ENCODE results near the gene OMP.

Gene OMP

DNA sequence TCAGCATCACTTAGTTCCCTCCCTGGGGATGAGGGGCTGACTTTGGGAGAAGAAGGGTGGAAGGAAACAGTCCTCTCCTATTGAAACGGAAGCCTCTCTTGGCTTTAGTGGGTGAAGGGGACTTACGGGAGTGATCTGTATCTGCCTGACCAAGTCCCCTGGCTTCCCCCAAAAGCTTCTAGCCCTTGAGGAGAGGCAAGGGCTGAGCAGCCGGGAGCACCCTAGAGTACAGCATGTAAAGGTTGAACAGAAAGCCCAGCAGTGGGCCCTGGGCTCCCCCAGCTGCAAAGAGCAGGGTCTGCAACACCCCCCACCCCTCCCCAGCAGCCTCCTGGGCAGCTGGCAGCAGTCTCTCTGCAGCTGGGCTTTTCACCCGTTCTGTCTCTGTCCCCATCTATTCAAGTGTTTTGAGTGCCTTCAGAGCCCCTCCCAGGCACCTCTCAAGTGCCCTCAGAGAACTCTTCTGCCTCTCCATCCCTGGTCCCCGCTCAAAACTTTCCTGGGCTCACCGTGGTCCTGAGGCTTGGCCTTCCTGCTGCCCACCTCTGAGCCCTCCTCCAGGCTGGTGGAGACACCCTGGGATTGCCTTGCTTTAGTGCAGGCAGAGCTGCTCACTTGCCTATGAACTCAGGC is 33.2 kb upstream of the OMP start:
- Histone ChIP-seq H2AK5ac (ENCODE audit: low read length, severe bottlenecking) (no peak overlapping the region), H3K14ac (ENCODE audit: low read length in 2 of 2) (no peak overlapping the region), H2BK5ac (ENCODE audit: low read depth, low read length, poor library complexity, severe bottlenecking) (no peak overlapping the region), H3K36me3 (ENCODE audit: control insufficient read depth in 1 of 2, insufficient read depth in 2 of 2, low read depth in 1 of 2, low read length in 2 of 2) (no peaks in the 10 kb centered on the region), H3K27me3 (ENCODE audit: control insufficient read depth in 1 of 2, insufficient read depth in 1 of 2, low read length in 2 of 2) (no peaks in the 10 kb centered on the region), H3K9me3 (ENCODE audit: control insufficient read depth, low read length) (no peaks in the 10 kb centered on the region), H2AFZ (ENCODE audit: low read depth, low read length) (no peak overlapping the region), H3K23ac (ENCODE audit: low read length in 2 of 2) (no peak overlapping the region), H3K27ac (ENCODE audit: low read length, poor library complexity, severe bottlenecking) (no peak overlapping the region), H2BK15ac (ENCODE audit: low read depth, poor library complexity, severe bottlenecking) (peak overlapping the region; percentile 26), H3K9ac (ENCODE audit: low read length) (peak overlapping the region; percentile 18), H3K4me1 (ENCODE audit: control insufficient read depth, insufficient read depth, low read depth, low read length) (peaks cover 43% of the 10 kb centered on the region), H3K79me1 (replicated peaks; ENCODE audit: low read length, poor library complexity, severe bottlenecking) (peaks cover 39% of the 10 kb centered on the region), H2BK12ac (ENCODE audit: low read length in 2 of 2) (no peak overlapping the region), H3K18ac (ENCODE audit: low read depth in 1 of 2, low read length in 2 of 2) (no peak overlapping the region), H2BK120ac (ENCODE audit: low read depth, low read length) (no peak overlapping the region), H3K4me3 (ENCODE audit: insufficient read depth in 1 of 2, low read depth in 1 of 2, low read length in 2 of 2) (peak overlapping the region in 1 of 2 experiments; percentile 41), H3K4ac (ENCODE audit: low read depth in 1 of 2, low read length in 2 of 2) (no peak overlapping the region), H4K91ac (ENCODE audit: low read length) (peak overlapping the region; percentile 18), H4K8ac (ENCODE audit: low read length) (no peak overlapping the region), H3K4me2 (ENCODE audit: low read length, poor library complexity, severe bottlenecking) (no peak overlapping the region)
- no peak for DNase-seq
- WGBS, result 90% methylated on average over 6 of the region's 6 CpGs

DNA sequence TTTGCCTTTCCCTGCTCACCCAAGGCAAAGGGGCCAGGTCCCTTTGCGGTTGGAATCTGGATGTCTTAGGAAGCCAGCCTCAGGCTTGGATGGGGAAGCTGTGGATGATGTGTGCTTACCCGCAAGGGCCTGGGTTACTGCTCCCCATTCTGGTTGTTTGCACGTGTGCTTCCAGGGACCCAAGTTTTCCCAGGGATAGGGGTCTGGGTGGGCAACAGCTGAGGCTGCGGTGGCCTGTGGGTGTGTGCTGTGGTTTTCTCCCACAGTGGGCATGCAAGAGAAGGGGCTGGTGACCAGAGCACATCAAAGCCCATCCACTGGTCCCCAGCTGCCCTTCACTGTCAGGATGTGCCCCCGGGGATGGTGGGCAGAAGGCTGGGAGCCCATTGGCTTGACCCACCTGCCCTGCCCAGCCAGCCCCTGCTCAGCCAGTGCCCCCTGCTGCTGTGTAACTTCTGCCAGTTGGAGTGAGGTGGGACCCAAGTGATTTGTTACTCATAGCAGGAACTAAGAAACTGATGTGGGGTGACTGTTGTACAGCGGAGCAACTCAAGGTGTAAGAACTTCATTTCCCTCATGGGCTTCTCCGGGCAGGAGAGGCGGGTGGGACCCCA is 32.6 kb upstream of the OMP start:
- no peaks in the 10 kb centered on the region for H3K27me3 ChIP-seq (ENCODE audit: control insufficient read depth in 1 of 2, insufficient read depth in 1 of 2, low read length in 2 of 2)
- no peak overlapping the region for H2AFZ ChIP-seq (ENCODE audit: low read depth, low read length)
- H3K4me1 ChIP-seq (ENCODE audit: control insufficient read depth, insufficient read depth, low read depth, low read length), result peaks cover 43% of the 10 kb centered on the region
- H3K9me3 ChIP-seq (ENCODE audit: control insufficient read depth, low read length), result no peaks in the 10 kb centered on the region
- H2BK5ac ChIP-seq (ENCODE audit: low read depth, low read length, poor library complexity, severe bottlenecking), result no peak overlapping the region
- peak overlapping the region in 1 of 2 experiments; percentile 18 for H3K23ac ChIP-seq (ENCODE audit: low read length in 2 of 2)
- no peak overlapping the region for H3K4me2 ChIP-seq (ENCODE audit: low read length, poor library complexity, severe bottlenecking)
- H2AK5ac ChIP-seq (ENCODE audit: low read length, severe bottlenecking), result no peak overlapping the region
- H3K27ac ChIP-seq (ENCODE audit: low read length, poor library complexity, severe bottlenecking), result no peak overlapping the region
- no peak overlapping the region for H4K91ac ChIP-seq (ENCODE audit: low read length)
- H4K8ac ChIP-seq (ENCODE audit: low read length), result no peak overlapping the region
- no peak overlapping the region for H3K14ac ChIP-seq (ENCODE audit: low read length in 2 of 2)
- no peak overlapping the region for H3K4ac ChIP-seq (ENCODE audit: low read depth in 1 of 2, low read length in 2 of 2)
- H2BK15ac ChIP-seq (ENCODE audit: low read depth, poor library complexity, severe bottlenecking), result no peak overlapping the region
- no peaks in the 10 kb centered on the region for H3K36me3 ChIP-seq (ENCODE audit: control insufficient read depth in 1 of 2, insufficient read depth in 2 of 2, low read depth in 1 of 2, low read length in 2 of 2)
- H3K9ac ChIP-seq (ENCODE audit: low read length), result peak overlapping the region; percentile 18
- 95% methylated on average over 8 of the region's 8 CpGs for WGBS
- DNase-seq, result no peak
- no peak overlapping the region for H2BK12ac ChIP-seq (ENCODE audit: low read length in 2 of 2)
- H3K4me3 ChIP-seq (ENCODE audit: insufficient read depth in 1 of 2, low read depth in 1 of 2, low read length in 2 of 2), result peak overlapping the region in 1 of 2 experiments; percentile 41
- peaks cover 39% of the 10 kb centered on the region for H3K79me1 ChIP-seq (replicated peaks; ENCODE audit: low read length, poor library complexity, severe bottlenecking)
- H2BK120ac ChIP-seq (ENCODE audit: low read depth, low read length), result peak overlapping the region; percentile 4
- no peak overlapping the region for H3K18ac ChIP-seq (ENCODE audit: low read depth in 1 of 2, low read length in 2 of 2)

DNA sequence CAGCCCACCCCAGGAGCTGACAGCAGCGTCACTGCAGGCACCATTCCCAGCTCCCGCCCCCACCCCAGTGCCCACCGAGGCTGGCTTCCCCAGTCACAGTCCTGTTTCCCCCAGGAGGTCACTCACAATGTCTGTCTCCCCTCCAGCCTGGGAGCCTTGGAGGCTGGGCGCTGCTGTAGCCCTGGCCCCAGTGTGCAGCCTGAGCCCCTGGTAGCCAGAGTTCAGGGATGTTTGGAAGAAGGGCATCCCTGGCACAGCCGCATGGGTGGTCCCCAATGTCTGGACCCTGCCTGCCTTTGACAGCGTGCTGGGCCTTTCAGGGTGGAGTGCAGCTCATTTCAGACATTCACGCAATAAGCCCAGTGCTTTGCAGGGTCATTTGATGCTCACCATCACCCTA is 31.6 kb upstream of the OMP start:
- H3K36me3 ChIP-seq (ENCODE audit: control insufficient read depth in 1 of 2, insufficient read depth in 2 of 2, low read depth in 1 of 2, low read length in 2 of 2), result no peaks in the 10 kb centered on the region
- H3K4ac ChIP-seq (ENCODE audit: low read depth in 1 of 2, low read length in 2 of 2), result no peak overlapping the region
- no peak overlapping the region for H3K27ac ChIP-seq (ENCODE audit: low read length, poor library complexity, severe bottlenecking)
- H2BK120ac ChIP-seq (ENCODE audit: low read depth, low read length), result no peak overlapping the region
- no peaks in the 10 kb centered on the region for H3K9me3 ChIP-seq (ENCODE audit: control insufficient read depth, low read length)
- H3K27me3 ChIP-seq (ENCODE audit: control insufficient read depth in 1 of 2, insufficient read depth in 1 of 2, low read length in 2 of 2), result no peaks in the 10 kb centered on the region
- H2BK5ac ChIP-seq (ENCODE audit: low read depth, low read length, poor library complexity, severe bottlenecking), result no peak overlapping the region
- H2BK12ac ChIP-seq (ENCODE audit: low read length in 2 of 2), result peak overlapping the region in 1 of 2 experiments; percentile 1
- H2BK15ac ChIP-seq (ENCODE audit: low read depth, poor library complexity, severe bottlenecking), result no peak overlapping the region
- no peak overlapping the region for H3K18ac ChIP-seq (ENCODE audit: low read depth in 1 of 2, low read length in 2 of 2)
- no peak for DNase-seq
- H3K4me3 ChIP-seq (ENCODE audit: insufficient read depth in 1 of 2, low read depth in 1 of 2, low read length in 2 of 2), result no peak overlapping the region
- H2AK5ac ChIP-seq (ENCODE audit: low read length, severe bottlenecking), result no peak overlapping the region
- no peak overlapping the region for H3K23ac ChIP-seq (ENCODE audit: low read length in 2 of 2)
- no peak overlapping the region for H4K91ac ChIP-seq (ENCODE audit: low read length)
- H3K4me1 ChIP-seq (ENCODE audit: control insufficient read depth, insufficient read depth, low read depth, low read length), result peaks cover 38% of the 10 kb centered on the region
- no peak overlapping the region for H3K14ac ChIP-seq (ENCODE audit: low read length in 2 of 2)
- H3K4me2 ChIP-seq (ENCODE audit: low read length, poor library complexity, severe bottlenecking), result no peak overlapping the region
- no peak overlapping the region for H2AFZ ChIP-seq (ENCODE audit: low read depth, low read length)
- WGBS, result 85% methylated on average over 7 of the region's 7 CpGs
- peaks cover 43% of the 10 kb centered on the region for H3K79me1 ChIP-seq (replicated peaks; ENCODE audit: low read length, poor library complexity, severe bottlenecking)
- H4K8ac ChIP-seq (ENCODE audit: low read length), result no peak overlapping the region
- no peak overlapping the region for H3K9ac ChIP-seq (ENCODE audit: low read length)

DNA sequence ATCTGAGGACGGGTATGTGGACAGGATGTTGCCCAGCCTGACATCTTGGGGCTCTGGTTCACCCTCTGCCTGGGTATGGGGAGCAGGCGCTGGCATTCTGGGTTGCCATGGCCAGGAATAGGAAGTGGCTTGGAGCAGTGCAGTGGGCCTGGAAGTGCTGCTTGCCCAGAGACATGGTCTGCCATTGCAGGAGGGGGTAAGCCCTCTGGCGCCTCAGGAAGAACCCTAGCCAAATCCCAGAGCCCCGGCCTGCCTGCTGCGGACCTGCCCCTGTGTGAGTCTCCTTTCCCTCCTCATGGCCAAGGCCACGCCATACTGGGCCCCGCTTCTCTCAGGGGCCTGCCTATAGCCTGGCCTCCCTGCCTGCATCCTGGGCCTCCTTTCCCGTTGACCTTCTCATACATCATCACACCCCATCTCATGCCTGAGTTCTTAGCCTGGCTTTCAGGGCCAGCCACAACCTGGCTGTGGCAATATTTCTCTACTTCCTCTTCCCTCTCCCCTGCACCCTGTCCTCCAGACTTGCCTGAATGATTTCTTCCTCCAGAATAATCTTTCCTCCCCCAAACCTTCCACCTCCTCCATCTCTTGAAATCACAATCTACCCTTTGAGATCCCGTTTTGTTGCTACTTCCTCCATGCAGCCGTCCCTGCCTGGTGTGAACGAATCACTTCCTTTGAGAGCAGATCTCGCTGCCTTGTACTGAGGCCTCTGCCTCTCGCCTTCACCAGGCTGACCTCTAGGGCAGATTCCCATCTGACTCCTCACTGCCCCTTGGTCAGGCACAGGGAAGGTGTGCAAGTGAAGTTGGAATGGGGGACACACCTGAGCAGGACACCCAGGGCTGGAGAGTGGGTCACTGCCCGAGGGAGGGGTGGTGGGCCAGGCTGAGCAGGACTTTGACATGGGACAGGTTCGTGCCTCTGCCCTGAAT is 30.7 kb upstream of the OMP start:
- peaks cover 43% of the 10 kb centered on the region for H3K79me1 ChIP-seq (replicated peaks; ENCODE audit: low read length, poor library complexity, severe bottlenecking)
- H2AFZ ChIP-seq (ENCODE audit: low read depth, low read length), result no peak overlapping the region
- H3K4me2 ChIP-seq (ENCODE audit: low read length, poor library complexity, severe bottlenecking), result no peak overlapping the region
- peak overlapping the region; percentile 69 to 80 for H2BK12ac ChIP-seq (ENCODE audit: low read length in 2 of 2)
- H2AK5ac ChIP-seq (ENCODE audit: low read length, severe bottlenecking), result no peak overlapping the region
- H2BK5ac ChIP-seq (ENCODE audit: low read depth, low read length, poor library complexity, severe bottlenecking), result no peak overlapping the region
- H3K4me3 ChIP-seq (ENCODE audit: insufficient read depth in 1 of 2, low read depth in 1 of 2, low read length in 2 of 2), result peak overlapping the region in 1 of 2 experiments; percentile 31
- H3K4ac ChIP-seq (ENCODE audit: low read depth in 1 of 2, low read length in 2 of 2), result peak overlapping the region; percentile 58 to 62
- H2BK15ac ChIP-seq (ENCODE audit: low read depth, poor library complexity, severe bottlenecking), result no peak overlapping the region
- H3K36me3 ChIP-seq (ENCODE audit: control insufficient read depth in 1 of 2, insufficient read depth in 2 of 2, low read depth in 1 of 2, low read length in 2 of 2), result no peaks in the 10 kb centered on the region
- peak overlapping the region in 1 of 2 experiments; percentile 66 for H3K14ac ChIP-seq (ENCODE audit: low read length in 2 of 2)
- peak overlapping the region; percentile 65 for H4K91ac ChIP-seq (ENCODE audit: low read length)
- peaks cover 36% of the 10 kb centered on the region for H3K4me1 ChIP-seq (ENCODE audit: control insufficient read depth, insufficient read depth, low read depth, low read length)
- H3K23ac ChIP-seq (ENCODE audit: low read length in 2 of 2), result peak overlapping the region in 1 of 2 experiments; percentile 65
- DNase-seq, result peak; percentile 29
- WGBS, result 64% methylated on average over 13 of the region's 15 CpGs
- no peaks in the 10 kb centered on the region for H3K9me3 ChIP-seq (ENCODE audit: control insufficient read depth, low read length)
- H3K18ac ChIP-seq (ENCODE audit: low read depth in 1 of 2, low read length in 2 of 2), result peak overlapping the region; percentile 60 to 92
- no peak overlapping the region for H2BK120ac ChIP-seq (ENCODE audit: low read depth, low read length)
- H3K27me3 ChIP-seq (ENCODE audit: control insufficient read depth in 1 of 2, insufficient read depth in 1 of 2, low read length in 2 of 2), result no peaks in the 10 kb centered on the region
- H4K8ac ChIP-seq (ENCODE audit: low read length), result peak overlapping the region; percentile 45
- H3K9ac ChIP-seq (ENCODE audit: low read length), result peak overlapping the region; percentile 89
- no peak overlapping the region for H3K27ac ChIP-seq (ENCODE audit: low read length, poor library complexity, severe bottlenecking)

Data from mesenchymal stem cell (in vitro differentiated cells and primary cell).